K562 (cell line): Measurements from ENCODE around the gene SEBOX. TPM values are rescaled to one million over a fixed set of nuclear protein-coding genes. Genes with fewer than 3 reads are reported as not detected.

Experiments
- ATF1 ChIP-seq, 2 experiments: fragments of 450-650 bp in 1 of 2; IDR thresholded peaks; 2 replicates each; pipeline ENCODE4 v1.6.1; 2016; ENCODE audit warnings: missing compliant biosample characterization in 1 of 2, missing genetic modification characterization in 1 of 2
- BRD9 ChIP-seq: fragments of 450-650 bp; IDR thresholded peaks from 2 replicates; pipeline ENCODE4 v1.6.1; 2018; ENCODE audit warnings: low read depth; ENCODE audit not compliant: partially characterized antibody
- CHAMP1 ChIP-seq: fragments of 450-650 bp; IDR thresholded peaks from 2 replicates; pipeline ENCODE4 v1.6.1; 2016; ENCODE audit warnings: mild to moderate bottlenecking
- DEAF1 ChIP-seq: fragments of 450-650 bp; formaldehyde crosslinking; IDR thresholded peaks from 2 replicates; pipeline ENCODE4 v1.4.0; 2020; ENCODE audit warnings: mild to moderate bottlenecking, moderate library complexity
- FOSL1 ChIP-seq: fragments of 200-800 bp; sonication (Bioruptor generic); conservative IDR thresholded peaks from 2 replicates; pipeline ENCODE4 v1.6.1; 2016; ENCODE audit warnings: missing genetic modification characterization, missing compliant biosample characterization
- JUND ChIP-seq, 2 experiments: IDR thresholded peaks; 2 replicates in 1 of 2; 3 replicates in 1 of 2; pipeline ENCODE4 v1.6.1; 2011; ENCODE audit warnings: borderline replicate concordance in 2 of 2, low read depth in 2 of 2, low read length in 2 of 2, improper control_type of control experiment in 1 of 2, missing biosample characterization in 1 of 2, missing genetic modification characterization in 1 of 2, missing genetic modification reagents in 1 of 2
- KDM5B ChIP-seq: fragments of 200-600 bp; sonication (generic); IDR thresholded peaks from 2 replicates; pipeline ENCODE4 v1.6.1; 2012; ENCODE audit warnings: low read depth, mild to moderate bottlenecking, moderate library complexity, low read length, control low read depth, inconsistent platforms; ENCODE audit not compliant: insufficient replicate concordance
- MNT ChIP-seq, 2 experiments: fragments of 450-650 bp; conservative IDR thresholded peaks; 2 replicates each; pipeline ENCODE4 v1.6.1; 2017; ENCODE audit warnings: mild to moderate bottlenecking in 2 of 2, moderate library complexity in 2 of 2
- MTA2 ChIP-seq: fragments of 450-650 bp; IDR thresholded peaks from 2 replicates; pipeline ENCODE4 v1.6.1; 2016; ENCODE audit warnings: low read depth
- SAFB ChIP-seq: fragments of 200-400 bp; formaldehyde crosslinking; IDR thresholded peaks from 2 replicates; pipeline ENCODE4 v1.6.1; 2017; ENCODE audit warnings: low read depth, low read length, borderline replicate concordance
- SMARCA4 ChIP-seq: fragments of 450-650 bp; IDR thresholded peaks from 2 replicates; pipeline ENCODE4 v1.6.1; 2016
- SOX6 ChIP-seq: fragments of 450-650 bp; IDR thresholded peaks from 2 replicates; pipeline ENCODE4 v1.6.1; 2014; ENCODE audit warnings: mild to moderate bottlenecking
- ZFP36 ChIP-seq: fragments of 150-350 bp; IDR thresholded peaks from 2 replicates; pipeline ENCODE4 v1.6.1; 2018; ENCODE audit warnings: low read length, low read depth; ENCODE audit not compliant: partially characterized antibody
- polyA plus RNA-seq, 8 experiments: library from polyadenylated mRNA; depleted of rRNA in 4 of 8; stranded (reverse) in 5 of 8; unstranded in 3 of 8; fragments of >200 nt; fragmentation: Nextera tagmentation in 2 of 8; fragmentation: Illumina TruSeq in 1 of 8; extraction: Ambion mirVana in 2 of 8; extraction: Trizol in 1 of 8; gene quantifications; 2 replicates each; pipeline versions ENCODE4 v1.2.1 to v1.2.3, GENCODE V29; 2011 to 2014; ENCODE audit warnings: inconsistent platforms in 1 of 8, missing spikeins in 1 of 8
- total RNA-seq, 7 experiments: library from RNA; depleted of rRNA in 6 of 7; stranded (reverse); fragments of >200 nt in 6 of 7; fragmentation: Illumina TruSeq in 2 of 7; extraction: Trizol in 2 of 7; gene quantifications; 2 replicates each; pipeline versions ENCODE4 v1.2.1 to v1.2.3, GENCODE V29; 2011 to 2021; ENCODE audit warnings: low replicate concordance in 1 of 7

SEBOX gene
- total and polyA plus RNA-seq, 9 of the 15 experiments (the other 6 are each of a cell fraction or from before 2014, with no cell fraction given), result not detected

GRCh38 chr17:28394337-28395116 lies 29.5 kb upstream of the SEBOX start (continued):
- TF ChIP-seq DEAF1, result no peak
- TF ChIP-seq CHAMP1, result no peak
- TF ChIP-seq MNT (conservative IDR thresholded peaks at IDR 0.05), result no peak
- 0 out of 2 replicates have a peak, but pooled peaks have one; percentile 32 for TF ChIP-seq MTA2
- TF ChIP-seq ATF1 (CRISPR knock-in tag; IDR thresholded peaks at IDR 0.05), result no peak
- TF ChIP-seq ATF1 (tag; IDR thresholded peaks at IDR 0.05), result no peak
- no peak for TF ChIP-seq SOX6
- peak; percentile 61 for TF ChIP-seq FOSL1
- TF ChIP-seq SMARCA4, result peak; percentile 50; the same call in 1 of the 2 replicates
- TF ChIP-seq KDM5B, result no peak
- TF ChIP-seq JUND (IDR thresholded peaks at IDR 0.05; ENCODE audit: borderline replicate concordance, low read depth, low read length), result no peak
- TF ChIP-seq JUND (tag; IDR thresholded peaks at IDR 0.05; ENCODE audit: borderline replicate concordance, low read depth, low read length), result no peak
- TF ChIP-seq ZFP36, result no peak
- no peak for TF ChIP-seq SAFB
- no peak for TF ChIP-seq BRD9
